ENCODE data around the gene USP5. TPM values are rescaled to one million over a fixed set of nuclear protein-coding genes. Genes with fewer than 3 reads are reported as not detected.
"Not testable (repeated sequence)": the region's sequence is repeated elsewhere in the genome, so short reads cannot be mapped to it uniquely, and the experiment has no call there.

The USP5 gene
- total and polyA plus RNA-seq, 2 donors (not counting 3 experiments of a cell fraction or from before 2014, with no cell fraction given) = 68.9 to 135 TPM

DNA sequence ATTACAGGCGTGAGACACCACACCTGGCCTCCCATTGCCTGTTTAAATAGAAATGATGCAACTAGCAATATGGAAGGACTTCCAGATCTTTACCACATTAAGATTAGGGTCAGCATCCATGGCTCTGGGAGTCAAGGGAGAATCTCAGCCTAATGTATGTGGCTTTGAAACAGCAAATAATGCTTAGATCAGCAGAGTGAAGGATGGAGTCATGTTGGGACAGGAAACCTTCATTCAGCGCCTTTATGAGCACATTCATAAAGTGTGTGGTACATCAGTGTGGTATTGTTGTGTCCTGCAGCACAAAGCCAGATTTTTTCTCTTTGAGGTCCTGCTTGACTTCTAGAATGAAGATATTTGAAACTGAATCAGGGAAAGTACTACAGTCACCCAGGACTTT, 36.4 kb downstream of the USP5 start:
- Histone ChIP-seq H3K9me3 (replicated peaks; ENCODE audit: control insufficient read depth, insufficient read depth, low read length) (no peaks in the 10 kb centered on the region), H3K27me3 (ENCODE audit: control insufficient read depth in 2 of 2, insufficient read depth in 2 of 2, low read length in 2 of 2) (no peaks in the 10 kb centered on the region), H4K20me1 (replicated peaks; ENCODE audit: control insufficient read depth, extremely low read depth, insufficient read depth, low read length) (no peaks in the 10 kb centered on the region), H3K27ac (ENCODE audit: insufficient read depth, low read depth, low read length) (no peak overlapping the region), H2AFZ (ENCODE audit: low read depth, low read length) (no peak overlapping the region), H3K9me1 (replicated peaks; ENCODE audit: control insufficient read depth, extremely low read depth, insufficient read depth, low read length) (no peaks in the 10 kb centered on the region), H3K4me2 (ENCODE audit: insufficient read depth, low read length) (no peak overlapping the region), H3K36me3 (ENCODE audit: control insufficient read depth in 2 of 2, extremely low read depth in 1 of 2, insufficient read depth in 2 of 2, low read length in 2 of 2) (peaks cover 3 to 11% of the 10 kb centered on the region in 2 experiments), H3K79me2 (ENCODE audit: control insufficient read depth, insufficient read depth, low read length) (no peaks in the 10 kb centered on the region), H3K9ac (replicated peaks; ENCODE audit: extremely low read depth, insufficient read depth, low read length) (no peak overlapping the region), H3K4me3 (replicated peaks in 1 of 3; ENCODE audit: insufficient read depth in 1 of 3, low read depth in 1 of 3, low read length in 3 of 3) (no peak overlapping the region), H3K4me1 (ENCODE audit: control insufficient read depth, extremely low read depth, insufficient read depth, low read length) (peaks cover 10% of the 10 kb centered on the region)
- no peak for DNase-seq (ENCODE audit: low read depth, low spot score)
- ChIA-PET CTCF (no interaction called here), POLR2A (no interaction called here)
- peak; percentile 37 for FAIRE-seq
- BruUV-seq (replicated peaks) = no TSS peak
- intact Hi-C loops (cut with micrococcal nuclease) = no loop called here
- dilution Hi-C loops (cut with MboI; ENCODE audit: extremely low pct_ligation_motif_present, low sequenced_read_pairs) = no loop called here
- TF ChIP-seq CTCF (IDR thresholded peaks at IDR 0.05; ENCODE audit: extremely low read depth in 1 of 2, insufficient read depth in 1 of 2, low read depth in 1 of 2, low read length in 2 of 2) (no peak), POLR2AphosphoS5 (IDR thresholded peaks at IDR 0.05; ENCODE audit: insufficient read depth, low read depth, low read length) (no peak), FOS (IDR thresholded peaks at IDR 0.05; ENCODE audit: borderline replicate concordance, insufficient read depth, low read length) (no peak), EZH2 (IDR thresholded peaks at IDR 0.05; ENCODE audit: borderline replicate concordance, low read depth, low read length, severe bottlenecking) (no peak)

DNA sequence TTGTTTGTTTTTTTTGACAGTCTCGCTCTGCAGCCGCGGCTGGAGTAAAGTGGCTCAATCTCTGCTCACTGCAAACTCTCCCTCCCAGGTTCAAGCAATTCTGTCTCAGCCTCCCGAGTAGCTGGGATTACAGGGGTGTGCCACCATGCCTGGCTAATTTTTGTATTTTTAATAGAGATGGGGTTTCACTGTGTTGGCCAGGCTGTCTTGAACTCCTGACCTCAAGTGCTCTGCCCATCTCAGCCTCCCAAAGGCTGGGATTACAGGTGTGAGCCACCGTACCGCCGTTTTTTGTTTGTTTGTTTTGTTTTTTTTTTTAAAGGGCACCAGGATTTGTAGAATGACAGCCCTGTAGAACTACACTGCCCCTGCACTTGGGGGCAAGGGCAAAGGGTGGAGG, 36.8 kb downstream of the USP5 start:
- H3K36me3 ChIP-seq (ENCODE audit: control insufficient read depth in 2 of 2, extremely low read depth in 1 of 2, insufficient read depth in 2 of 2, low read length in 2 of 2); intact Hi-C loops (cut with micrococcal nuclease); H3K79me2 ChIP-seq (ENCODE audit: control insufficient read depth, insufficient read depth, low read length); H3K4me1 ChIP-seq (ENCODE audit: control insufficient read depth, extremely low read depth, insufficient read depth, low read length); H3K27ac ChIP-seq (ENCODE audit: insufficient read depth, low read depth, low read length); H3K4me3 ChIP-seq (replicated peaks in 1 of 3; ENCODE audit: insufficient read depth in 1 of 3, low read depth in 1 of 3, low read length in 3 of 3); H3K27me3 ChIP-seq (ENCODE audit: control insufficient read depth in 2 of 2, insufficient read depth in 2 of 2, low read length in 2 of 2); DNase-seq (ENCODE audit: low read depth, low spot score); POLR2A ChIA-PET; H2AFZ ChIP-seq (ENCODE audit: low read depth, low read length); H3K9me1 ChIP-seq (replicated peaks; ENCODE audit: control insufficient read depth, extremely low read depth, insufficient read depth, low read length); H4K20me1 ChIP-seq (replicated peaks; ENCODE audit: control insufficient read depth, extremely low read depth, insufficient read depth, low read length); BruUV-seq (replicated peaks); H3K4me2 ChIP-seq (ENCODE audit: insufficient read depth, low read length); H3K9ac ChIP-seq (replicated peaks; ENCODE audit: extremely low read depth, insufficient read depth, low read length); CTCF ChIA-PET; H3K9me3 ChIP-seq (replicated peaks; ENCODE audit: control insufficient read depth, insufficient read depth, low read length); dilution Hi-C loops (cut with MboI; ENCODE audit: extremely low pct_ligation_motif_present, low sequenced_read_pairs): not testable (repeated sequence)
- peak; percentile 8 for FAIRE-seq

- H3K9me3 ChIP-seq (replicated peaks; ENCODE audit: control insufficient read depth, insufficient read depth, low read length); dilution Hi-C loops (cut with MboI; ENCODE audit: extremely low pct_ligation_motif_present, low sequenced_read_pairs); H3K9ac ChIP-seq (replicated peaks; ENCODE audit: extremely low read depth, insufficient read depth, low read length); H2AFZ ChIP-seq (ENCODE audit: low read depth, low read length); CTCF ChIA-PET; intact Hi-C loops (cut with micrococcal nuclease); H3K27me3 ChIP-seq (ENCODE audit: control insufficient read depth in 2 of 2, insufficient read depth in 2 of 2, low read length in 2 of 2); H3K4me3 ChIP-seq (replicated peaks in 1 of 3; ENCODE audit: insufficient read depth in 1 of 3, low read depth in 1 of 3, low read length in 3 of 3); FAIRE-seq; H4K20me1 ChIP-seq (replicated peaks; ENCODE audit: control insufficient read depth, extremely low read depth, insufficient read depth, low read length); H3K4me1 ChIP-seq (ENCODE audit: control insufficient read depth, extremely low read depth, insufficient read depth, low read length); BruUV-seq (replicated peaks); H3K9me1 ChIP-seq (replicated peaks; ENCODE audit: control insufficient read depth, extremely low read depth, insufficient read depth, low read length); H3K79me2 ChIP-seq (ENCODE audit: control insufficient read depth, insufficient read depth, low read length); DNase-seq (ENCODE audit: low read depth, low spot score); H3K36me3 ChIP-seq (ENCODE audit: control insufficient read depth in 2 of 2, extremely low read depth in 1 of 2, insufficient read depth in 2 of 2, low read length in 2 of 2): not testable (repeated sequence)
- Histone ChIP-seq H3K27ac (ENCODE audit: insufficient read depth, low read depth, low read length) (peak overlapping the region; percentile 96), H3K4me2 (ENCODE audit: insufficient read depth, low read length) (peak overlapping the region; percentile 86)
- POLR2A ChIA-PET = interaction anchor here (2.2 kb wide), 1 partner anchor 23 kb away, joined by 22 read pairs; the partner anchor contains the start of gene TPI1
These were observed 38.0 kb downstream of the USP5 start for GRCh38 chr12:6889775-6890573.
